ENCODE measurements around the gene PLK5. TPM values are rescaled to one million over a fixed set of nuclear protein-coding genes. Genes with fewer than 3 reads are reported as not detected.

PLK5 gene
- total RNA-seq, 1 donor from 2014 or later, result 0.09 TPM

- H2AFZ ChIP-seq (ENCODE audit: low read depth, low read length), result no peak overlapping the region
- Mint-ChIP-seq H3K4me3 (ENCODE audit: unreplicated experiment) (no peak overlapping the region), H3K27me3 (ENCODE audit: low read depth, unreplicated experiment) (peaks cover 48% of the 10 kb centered on the region), H3K27ac (ENCODE audit: unreplicated experiment) (no peak overlapping the region), H3K4me1 (ENCODE audit: low read depth, unreplicated experiment) (no peaks in the 10 kb centered on the region), H3K9me3 (ENCODE audit: unreplicated experiment) (peaks cover 4% of the 10 kb centered on the region), H3K36me3 (ENCODE audit: low read depth, unreplicated experiment) (peaks cover 3% of the 10 kb centered on the region)
- peaks cover 27% of the 10 kb centered on the region for H3K27me3 ChIP-seq (ENCODE audit: insufficient read depth, low read length)
- H3K4me3 ChIP-seq (ENCODE audit: insufficient read depth, low read depth, low read length), result no peak overlapping the region
- H3K9ac ChIP-seq (ENCODE audit: low read length), result no peak overlapping the region
- no peak overlapping the region for H3K27ac ChIP-seq (ENCODE audit: low read depth, low read length)
- no peak for DNase-seq (ENCODE audit: low read depth)
- TF ChIP-seq CTCF (IDR thresholded peaks at IDR 0.05; ENCODE audit: insufficient read depth, low read depth, low read length) (no peak), EZH2 (IDR thresholded peaks at IDR 0.05; ENCODE audit: insufficient read depth, low read length) (no peak)
- H4K20me1 ChIP-seq (ENCODE audit: insufficient read depth, low read length), result peaks cover 7% of the 10 kb centered on the region
- peaks cover 3% of the 10 kb centered on the region for H3K9me3 ChIP-seq (ENCODE audit: insufficient read depth, low read depth, low read length)
- H3K36me3 ChIP-seq (ENCODE audit: insufficient read depth, low read length), result no peaks in the 10 kb centered on the region
- H3K4me1 ChIP-seq (ENCODE audit: insufficient read depth, low read length), result no peaks in the 10 kb centered on the region
- FAIRE-seq, result no peak
- H3K4me2 ChIP-seq (ENCODE audit: low read length), result no peak overlapping the region
- no peaks in the 10 kb centered on the region for H3K79me2 ChIP-seq (ENCODE audit: insufficient read depth, low read length)
These were observed 1.5 kb downstream of the PLK5 start for GRCh38 chr19:1525343-1525742.

GRCh38 chr19:1526066-1526778 lies 2.3 kb downstream of the PLK5 start:
- Mint-ChIP-seq H3K27me3 (ENCODE audit: low read depth, unreplicated experiment) (peaks cover 46% of the 10 kb centered on the region), H3K27ac (ENCODE audit: unreplicated experiment) (no peak overlapping the region), H3K4me1 (ENCODE audit: low read depth, unreplicated experiment) (no peaks in the 10 kb centered on the region), H3K9me3 (ENCODE audit: unreplicated experiment) (peaks cover 4% of the 10 kb centered on the region), H3K36me3 (ENCODE audit: low read depth, unreplicated experiment) (peaks cover 3% of the 10 kb centered on the region), H3K4me3 (ENCODE audit: unreplicated experiment) (no peak overlapping the region)
- no peak for TF ChIP-seq EZH2 (IDR thresholded peaks at IDR 0.05; ENCODE audit: insufficient read depth, low read length)
- TF ChIP-seq CTCF (IDR thresholded peaks at IDR 0.05; ENCODE audit: insufficient read depth, low read depth, low read length), result no peak
- DNase-seq (ENCODE audit: low read depth), result no peak
- no peak for FAIRE-seq
- Histone ChIP-seq H3K4me3 (ENCODE audit: insufficient read depth, low read depth, low read length) (no peak overlapping the region), H3K9ac (ENCODE audit: low read length) (no peak overlapping the region), H3K4me2 (ENCODE audit: low read length) (no peak overlapping the region), H4K20me1 (ENCODE audit: insufficient read depth, low read length) (peaks cover 7% of the 10 kb centered on the region), H3K9me3 (ENCODE audit: insufficient read depth, low read depth, low read length) (peaks cover 3% of the 10 kb centered on the region), H3K36me3 (ENCODE audit: insufficient read depth, low read length) (no peaks in the 10 kb centered on the region), H3K4me1 (ENCODE audit: insufficient read depth, low read length) (no peaks in the 10 kb centered on the region), H3K79me2 (ENCODE audit: insufficient read depth, low read length) (no peaks in the 10 kb centered on the region), H2AFZ (ENCODE audit: low read depth, low read length) (no peak overlapping the region), H3K27ac (ENCODE audit: low read depth, low read length) (no peak overlapping the region), H3K27me3 (ENCODE audit: insufficient read depth, low read length) (peaks cover 27% of the 10 kb centered on the region)

- peaks cover 4% of the 10 kb centered on the region for H3K9me3 Mint-ChIP-seq (ENCODE audit: unreplicated experiment)
- DNase-seq (ENCODE audit: low read depth), result no peak
These were observed 3.2 kb downstream of the PLK5 start for GRCh38 chr19:1526979-1527649.

More at GRCh38 chr19:1526979-1527649, 3.2 kb downstream of the PLK5 start:
- no peak overlapping the region for H3K4me3 ChIP-seq (ENCODE audit: insufficient read depth, low read depth, low read length)
- no peak for FAIRE-seq
- H3K36me3 ChIP-seq (ENCODE audit: insufficient read depth, low read length), result no peaks in the 10 kb centered on the region
- no peak overlapping the region for H2AFZ ChIP-seq (ENCODE audit: low read depth, low read length)
- H3K4me2 ChIP-seq (ENCODE audit: low read length), result no peak overlapping the region
- H3K4me1 ChIP-seq (ENCODE audit: insufficient read depth, low read length), result no peaks in the 10 kb centered on the region
- H3K79me2 ChIP-seq (ENCODE audit: insufficient read depth, low read length), result no peaks in the 10 kb centered on the region
- no peak overlapping the region for H3K4me3 Mint-ChIP-seq (ENCODE audit: unreplicated experiment)
- peak overlapping the region; percentile 62 for H3K27ac Mint-ChIP-seq (ENCODE audit: unreplicated experiment)
- H3K9me3 ChIP-seq (ENCODE audit: insufficient read depth, low read depth, low read length), result peaks cover 3% of the 10 kb centered on the region
- H3K27me3 ChIP-seq (ENCODE audit: insufficient read depth, low read length), result peaks cover 27% of the 10 kb centered on the region
- no peak overlapping the region for H3K27ac ChIP-seq (ENCODE audit: low read depth, low read length)
- no peak overlapping the region for H3K9ac ChIP-seq (ENCODE audit: low read length)
- no peak for TF ChIP-seq EZH2 (IDR thresholded peaks at IDR 0.05; ENCODE audit: insufficient read depth, low read length)
- no peak for TF ChIP-seq CTCF (IDR thresholded peaks at IDR 0.05; ENCODE audit: insufficient read depth, low read depth, low read length)
- peaks cover 7% of the 10 kb centered on the region for H4K20me1 ChIP-seq (ENCODE audit: insufficient read depth, low read length)
- peaks cover 38% of the 10 kb centered on the region for H3K27me3 Mint-ChIP-seq (ENCODE audit: low read depth, unreplicated experiment)
- no peaks in the 10 kb centered on the region for H3K4me1 Mint-ChIP-seq (ENCODE audit: low read depth, unreplicated experiment)
- peaks cover 3% of the 10 kb centered on the region for H3K36me3 Mint-ChIP-seq (ENCODE audit: low read depth, unreplicated experiment)

All from astrocyte (in vitro differentiated cells and primary cell).